Limb (tissue), 2 donors: ENCODE data around the gene COA3.

Experiments used
- DNase-seq, 2 donors: peaks; one replicate each; pipeline ENCODE4 v3.0.0-alpha.2; 2016; ENCODE audit errors: extremely low spot score in 2 of 2

Gene COA3

GRCh38 chr17:42818379-42818778 lies 19.9 kb upstream of the COA3 start:
- no peak for DNase-seq

- DNase-seq, result no peak
Observed at GRCh38 chr17:42817866-42818265, 19.4 kb upstream of the COA3 start.

- DNase-seq, result peak in 1 of 2 donors; percentile 64
Observed at GRCh38 chr17:42814633-42815399, 16.3 kb upstream of the COA3 start.

GRCh38 chr17:42809250-42809649 lies 10.7 kb upstream of the COA3 start:
- no peak for DNase-seq

- DNase-seq, result no peak
Observed at GRCh38 chr17:42806249-42806648, 7.7 kb upstream of the COA3 start.

GRCh38 chr17:42804918-42805367 lies 6.4 kb upstream of the COA3 start:
- no peak for DNase-seq

- DNase-seq, result no peak
Observed at GRCh38 chr17:42803074-42803883, 4.8 kb upstream of the COA3 start.

- DNase-seq, result no peak
Observed at GRCh38 chr17:42798011-42798382, 507 bp downstream of the COA3 start.

GRCh38 chr17:42797067-42798007 lies 1.2 kb downstream of the COA3 start:
- no peak for DNase-seq

- DNase-seq, result no peak
Observed at GRCh38 chr17:42796066-42796758, 2.3 kb downstream of the COA3 start.

- no peak for DNase-seq
Observed at GRCh38 chr17:42795465-42795864, 3.0 kb downstream of the COA3 start.

GRCh38 chr17:42795061-42795460 lies 3.4 kb downstream of the COA3 start:
- DNase-seq, result no peak

GRCh38 chr17:42792545-42792944 lies 6.0 kb downstream of the COA3 start:
- DNase-seq, result no peak

- DNase-seq, result no peak
Observed at GRCh38 chr17:42791948-42792347, 6.6 kb downstream of the COA3 start.

- DNase-seq, result no peak
Observed at GRCh38 chr17:42787266-42787665, 11.2 kb downstream of the COA3 start.

GRCh38 chr17:42784811-42785592 lies 13.5 kb downstream of the COA3 start:
- DNase-seq, result no peak

- no peak for DNase-seq
Observed at GRCh38 chr17:42784409-42784808, 14.1 kb downstream of the COA3 start.

GRCh38 chr17:42783791-42784138 lies 14.7 kb downstream of the COA3 start:
- no peak for DNase-seq

GRCh38 chr17:42783062-42783790 lies 15.3 kb downstream of the COA3 start:
- DNase-seq, result no peak
